HL-60 (cell line): ENCODE results near the gene TSSK2.
"Not testable (repeated sequence)": the region's sequence is repeated elsewhere in the genome, so short reads cannot be mapped to it uniquely, and the experiment has no call there.

Experiments
- DNase-seq, 2 experiments: peaks; one replicate each; pipeline ENCODE4 v3.0.0-alpha.2; 2010 to 2020; ENCODE audit warnings: low read depth in 1 of 2, low spot score in 1 of 2
- H3K27ac ChIP-seq: fragments of 250-450 bp; sonication (Bioruptor Pico); replicated peaks from 2 replicates; pipeline ENCODE4 v1.5.1; 2020; ENCODE audit warnings: mild to moderate bottlenecking, moderate library complexity
- H3K27me3 ChIP-seq: fragments of 250-450 bp; sonication (Bioruptor Pico); 2 replicates; pipeline ENCODE4 v1.5.1; 2021; ENCODE audit warnings: mild to moderate bottlenecking, moderate library complexity; ENCODE audit not compliant: insufficient read depth, poor library complexity, severe bottlenecking
- H3K4me3 ChIP-seq: replicated peaks from 2 replicates; pipeline ENCODE4 v1.5.1; 2011; ENCODE audit warnings: mild to moderate bottlenecking, control low read depth, low read length; ENCODE audit not compliant: insufficient read depth
- GABPA ChIP-seq: IDR thresholded peaks from 2 replicates; pipeline ENCODE4 v1.6.1; 2012; ENCODE audit warnings: low read depth
- POLR2AphosphoS5 ChIP-seq: IDR thresholded peaks from 2 replicates; pipeline ENCODE4 v1.6.1; 2012; ENCODE audit warnings: low read depth
- SPI1 ChIP-seq: IDR thresholded peaks from 2 replicates; pipeline ENCODE4 v1.6.1; 2012; ENCODE audit warnings: low read depth, mild to moderate bottlenecking, borderline replicate concordance
- TF ChIP-seq, protein P1 (sequence below): IDR thresholded peaks from one replicate; pipeline ENCODE4 v1.5.1; 2011; ENCODE audit warnings: low read length, control low read depth, inconsistent platforms; ENCODE audit not compliant: insufficient read depth
- TF ChIP-seq, protein P2 (sequence below): IDR thresholded peaks from 2 replicates; pipeline ENCODE4 v1.6.1; 2012; ENCODE audit warnings: low read depth; ENCODE audit not compliant: insufficient replicate concordance

Gene TSSK2

DNA sequence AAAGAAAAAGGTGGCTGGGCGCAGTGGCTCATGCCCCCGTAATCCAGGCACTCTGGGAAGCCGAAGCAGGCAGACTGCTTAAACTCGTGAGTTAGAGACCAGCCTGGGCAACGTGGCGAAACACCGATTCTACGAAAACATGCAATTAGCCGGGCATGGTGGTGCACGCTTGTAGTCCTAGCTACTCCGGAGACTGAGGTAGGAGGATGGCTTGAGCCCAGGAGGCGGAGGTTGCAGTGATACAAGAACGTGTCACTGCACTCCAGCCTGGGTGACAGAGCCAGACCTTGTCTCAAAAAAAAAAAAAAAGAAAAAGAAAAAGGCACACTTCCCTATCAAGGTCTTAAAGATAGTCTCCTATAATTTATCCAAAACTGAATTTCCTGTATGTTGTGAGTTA lies 48.3 kb upstream of the TSSK2 start:
- Histone ChIP-seq H3K27ac (no peak overlapping the region), H3K4me3 (no peak overlapping the region), H3K27me3 (no peaks in the 10 kb centered on the region)
- TF ChIP-seq, protein P1, sequence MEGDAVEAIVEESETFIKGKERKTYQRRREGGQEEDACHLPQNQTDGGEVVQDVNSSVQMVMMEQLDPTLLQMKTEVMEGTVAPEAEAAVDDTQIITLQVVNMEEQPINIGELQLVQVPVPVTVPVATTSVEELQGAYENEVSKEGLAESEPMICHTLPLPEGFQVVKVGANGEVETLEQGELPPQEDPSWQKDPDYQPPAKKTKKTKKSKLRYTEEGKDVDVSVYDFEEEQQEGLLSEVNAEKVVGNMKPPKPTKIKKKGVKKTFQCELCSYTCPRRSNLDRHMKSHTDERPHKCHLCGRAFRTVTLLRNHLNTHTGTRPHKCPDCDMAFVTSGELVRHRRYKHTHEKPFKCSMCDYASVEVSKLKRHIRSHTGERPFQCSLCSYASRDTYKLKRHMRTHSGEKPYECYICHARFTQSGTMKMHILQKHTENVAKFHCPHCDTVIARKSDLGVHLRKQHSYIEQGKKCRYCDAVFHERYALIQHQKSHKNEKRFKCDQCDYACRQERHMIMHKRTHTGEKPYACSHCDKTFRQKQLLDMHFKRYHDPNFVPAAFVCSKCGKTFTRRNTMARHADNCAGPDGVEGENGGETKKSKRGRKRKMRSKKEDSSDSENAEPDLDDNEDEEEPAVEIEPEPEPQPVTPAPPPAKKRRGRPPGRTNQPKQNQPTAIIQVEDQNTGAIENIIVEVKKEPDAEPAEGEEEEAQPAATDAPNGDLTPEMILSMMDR: no peak
- no peak for TF ChIP-seq SPI1
- TF ChIP-seq, protein P2, sequence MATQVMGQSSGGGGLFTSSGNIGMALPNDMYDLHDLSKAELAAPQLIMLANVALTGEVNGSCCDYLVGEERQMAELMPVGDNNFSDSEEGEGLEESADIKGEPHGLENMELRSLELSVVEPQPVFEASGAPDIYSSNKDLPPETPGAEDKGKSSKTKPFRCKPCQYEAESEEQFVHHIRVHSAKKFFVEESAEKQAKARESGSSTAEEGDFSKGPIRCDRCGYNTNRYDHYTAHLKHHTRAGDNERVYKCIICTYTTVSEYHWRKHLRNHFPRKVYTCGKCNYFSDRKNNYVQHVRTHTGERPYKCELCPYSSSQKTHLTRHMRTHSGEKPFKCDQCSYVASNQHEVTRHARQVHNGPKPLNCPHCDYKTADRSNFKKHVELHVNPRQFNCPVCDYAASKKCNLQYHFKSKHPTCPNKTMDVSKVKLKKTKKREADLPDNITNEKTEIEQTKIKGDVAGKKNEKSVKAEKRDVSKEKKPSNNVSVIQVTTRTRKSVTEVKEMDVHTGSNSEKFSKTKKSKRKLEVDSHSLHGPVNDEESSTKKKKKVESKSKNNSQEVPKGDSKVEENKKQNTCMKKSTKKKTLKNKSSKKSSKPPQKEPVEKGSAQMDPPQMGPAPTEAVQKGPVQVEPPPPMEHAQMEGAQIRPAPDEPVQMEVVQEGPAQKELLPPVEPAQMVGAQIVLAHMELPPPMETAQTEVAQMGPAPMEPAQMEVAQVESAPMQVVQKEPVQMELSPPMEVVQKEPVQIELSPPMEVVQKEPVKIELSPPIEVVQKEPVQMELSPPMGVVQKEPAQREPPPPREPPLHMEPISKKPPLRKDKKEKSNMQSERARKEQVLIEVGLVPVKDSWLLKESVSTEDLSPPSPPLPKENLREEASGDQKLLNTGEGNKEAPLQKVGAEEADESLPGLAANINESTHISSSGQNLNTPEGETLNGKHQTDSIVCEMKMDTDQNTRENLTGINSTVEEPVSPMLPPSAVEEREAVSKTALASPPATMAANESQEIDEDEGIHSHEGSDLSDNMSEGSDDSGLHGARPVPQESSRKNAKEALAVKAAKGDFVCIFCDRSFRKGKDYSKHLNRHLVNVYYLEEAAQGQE: no peak
- no peak for TF ChIP-seq POLR2AphosphoS5
- no peak for TF ChIP-seq GABPA
- DNase-seq: no peak

DNA sequence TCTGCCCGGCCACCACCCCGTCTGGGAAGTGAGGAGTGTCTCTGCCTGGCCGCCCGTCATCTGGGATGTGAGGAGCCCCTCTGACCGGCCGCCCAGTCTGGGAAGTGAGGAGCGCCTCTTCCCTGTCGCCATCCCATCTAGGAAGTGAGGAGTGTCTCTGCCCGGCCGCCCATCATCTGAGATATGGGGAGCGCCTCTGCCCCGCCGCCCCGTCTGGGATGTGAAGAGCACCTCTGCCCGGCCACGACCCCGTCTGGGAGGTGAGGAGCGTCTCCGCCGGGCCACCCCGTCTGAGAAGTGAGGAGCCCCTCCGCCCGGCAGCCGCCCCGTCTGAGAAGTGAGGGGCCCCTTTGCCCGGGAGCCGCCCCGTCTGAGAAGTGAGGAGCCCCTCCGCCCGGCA lies 47.0 kb upstream of the TSSK2 start:
- H3K27ac ChIP-seq, H3K27me3 ChIP-seq, DNase-seq, H3K4me3 ChIP-seq: not testable (repeated sequence)

- not testable (repeated sequence) for H3K4me3 ChIP-seq, H3K27me3 ChIP-seq, DNase-seq
- H3K27ac ChIP-seq: peak overlapping the region; percentile 75
Observed at GRCh38 chr22:19084586-19084985, 46.5 kb upstream of the TSSK2 start.

DNA sequence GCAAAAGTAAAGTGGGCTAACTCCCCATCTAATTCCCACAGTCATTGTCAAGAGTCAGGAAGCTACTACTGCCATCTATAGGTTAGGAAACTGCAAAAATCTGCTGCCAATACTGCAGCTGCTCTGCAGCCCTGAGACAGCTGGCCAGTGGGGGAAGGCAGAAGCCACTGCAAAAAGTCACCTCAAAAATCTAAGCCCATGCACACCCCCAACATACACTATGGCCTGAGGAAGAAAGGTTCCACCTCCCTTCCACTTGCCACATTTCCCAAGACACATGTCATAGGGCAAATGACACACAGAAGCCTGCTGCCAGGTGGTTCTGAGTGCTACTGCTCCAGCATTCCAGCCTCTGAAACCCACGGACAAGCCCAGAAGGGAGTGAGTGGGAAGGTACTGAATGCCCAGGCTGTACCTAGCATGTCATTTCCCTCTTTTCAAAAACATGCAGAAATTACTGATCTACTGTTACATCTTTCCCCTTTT lies 45.8 kb upstream of the TSSK2 start:
- Histone ChIP-seq H3K27me3 (no peaks in the 10 kb centered on the region), H3K4me3 (no peak overlapping the region), H3K27ac (peak overlapping the region; percentile 75)
- DNase-seq: peak; percentile 33 to 73
- TF ChIP-seq, protein P1: peak; percentile 24
- TF ChIP-seq GABPA: no peak
- no peak; the same call in 1 of the 2 replicates for TF ChIP-seq POLR2AphosphoS5
- TF ChIP-seq, protein P2: no peak

GRCh38 chr22:19086417-19086816 lies 44.7 kb upstream of the TSSK2 start:
- no peak for DNase-seq
- Histone ChIP-seq H3K27me3 (no peaks in the 10 kb centered on the region), H3K4me3 (no peak overlapping the region; the same call in 1 of the 2 replicates), H3K27ac (peak overlapping the region; percentile 75)
- no peak for TF ChIP-seq SPI1
- TF ChIP-seq POLR2AphosphoS5: no peak
- TF ChIP-seq, protein P2: no peak
- TF ChIP-seq, protein P1: no peak
- TF ChIP-seq GABPA: no peak
